H9 (cell line): Measurements from ENCODE around the gene MAJIN. TPM values are rescaled to one million over a fixed set of nuclear protein-coding genes. Genes with fewer than 3 reads are reported as not detected.
A peak's percentile ranks its signal among the peaks of the same experiment; 100 is the strongest.

Experiments
- DNase-seq: peaks from one replicate; pipeline ENCODE4 v3.0.0-alpha.2; 2017
- H2AFZ ChIP-seq: one replicate; pipeline ENCODE4 v1.6.1; 2013; ENCODE audit warnings: mild to moderate bottlenecking, low read length, control low read depth, moderate library complexity
- H2AK5ac ChIP-seq: 2 replicates; pipeline ENCODE4 v1.6.1; 2013; ENCODE audit warnings: low read length, control low read depth, mixed read lengths; ENCODE audit not compliant: insufficient read length
- H2BK120ac ChIP-seq: one replicate; pipeline ENCODE4 v1.6.1; 2013; ENCODE audit warnings: low read depth, mild to moderate bottlenecking, low read length, control low read depth, inconsistent platforms; ENCODE audit not compliant: poor library complexity, severe bottlenecking
- H2BK12ac ChIP-seq: 2 replicates; pipeline ENCODE4 v1.6.1; 2013; ENCODE audit warnings: low read length, control low read depth, mixed read lengths, low read depth; ENCODE audit not compliant: insufficient read length
- H2BK15ac ChIP-seq: 2 replicates; pipeline ENCODE4 v1.6.1; 2013; ENCODE audit warnings: low read depth, low read length, control low read depth
- H2BK20ac ChIP-seq: one replicate; pipeline ENCODE4 v1.6.1; 2013; ENCODE audit warnings: low read depth, mild to moderate bottlenecking, low read length, control low read depth, inconsistent platforms; ENCODE audit not compliant: poor library complexity, severe bottlenecking
- H2BK5ac ChIP-seq: 2 replicates; pipeline ENCODE4 v1.6.1; 2013; ENCODE audit warnings: low read length, control low read depth, mixed read lengths; ENCODE audit not compliant: insufficient read length
- H3K14ac ChIP-seq: 2 replicates; pipeline ENCODE4 v1.6.1; 2013; ENCODE audit warnings: low read length, control low read depth; ENCODE audit not compliant: insufficient read depth
- H3K18ac ChIP-seq: 2 replicates; pipeline ENCODE4 v1.6.1; 2013; ENCODE audit warnings: low read depth, mild to moderate bottlenecking, mixed read lengths, low read length, control low read depth; ENCODE audit not compliant: insufficient read length
- H3K23ac ChIP-seq: 2 replicates; pipeline ENCODE4 v1.6.1; 2013; ENCODE audit warnings: low read length, control low read depth, mixed read lengths, low read depth; ENCODE audit not compliant: insufficient read length
- H3K23me2 ChIP-seq: 2 replicates; pipeline ENCODE4 v1.6.1; 2013; ENCODE audit warnings: low read depth, mild to moderate bottlenecking, mixed read lengths, low read length, control low read depth; ENCODE audit not compliant: insufficient read length, poor library complexity, severe bottlenecking
- H3K27ac ChIP-seq: 2 replicates; pipeline ENCODE4 v1.5.1; 2013; ENCODE audit warnings: low read length, control low read depth, mixed read lengths, low read depth; ENCODE audit not compliant: insufficient read length
- H3K27me3 ChIP-seq: 2 replicates; pipeline ENCODE4 v1.6.1; 2013; ENCODE audit warnings: low read length, control low read depth, inconsistent platforms; ENCODE audit not compliant: insufficient read depth
- H3K4ac ChIP-seq: 2 replicates; pipeline ENCODE4 v1.6.1; 2013; ENCODE audit warnings: low read depth, mild to moderate bottlenecking, control low read depth, inconsistent platforms, low read length, moderate library complexity
- H3K4me1 ChIP-seq: 2 replicates; pipeline ENCODE4 v1.6.1; 2013; ENCODE audit warnings: low read length, control low read depth, inconsistent platforms; ENCODE audit not compliant: insufficient read depth
- H3K4me2 ChIP-seq: 2 replicates; pipeline ENCODE4 v1.6.1; 2013; ENCODE audit warnings: low read length, control low read depth, mixed read lengths; ENCODE audit not compliant: insufficient read length, insufficient read depth
- H3K56ac ChIP-seq: 2 replicates; pipeline ENCODE4 v1.6.1; 2013; ENCODE audit warnings: low read depth, mild to moderate bottlenecking, mixed read lengths, low read length, control low read depth; ENCODE audit not compliant: insufficient read length
- H3K79me1 ChIP-seq: 2 replicates; pipeline ENCODE4 v1.6.1; 2013; ENCODE audit warnings: low read depth, mild to moderate bottlenecking, moderate library complexity, low read length, control low read depth, inconsistent platforms; ENCODE audit not compliant: insufficient read depth, poor library complexity, severe bottlenecking
- H3K79me2 ChIP-seq: 2 replicates; pipeline ENCODE4 v1.6.1; 2013; ENCODE audit warnings: low read length, control low read depth, inconsistent platforms; ENCODE audit not compliant: insufficient read depth
- H3K9ac ChIP-seq: 2 replicates; pipeline ENCODE4 v1.6.1; 2013; ENCODE audit warnings: low read length, control low read depth, mixed read lengths; ENCODE audit not compliant: insufficient read length; ENCODE audit errors: extremely low read depth
- H3K9me3 ChIP-seq: one replicate; pipeline ENCODE4 v1.6.1; 2013; ENCODE audit warnings: low read depth, low read length, inconsistent platforms; ENCODE audit not compliant: control insufficient read depth
- H3T11ph ChIP-seq: one replicate; pipeline ENCODE4 v1.6.1; 2013; ENCODE audit warnings: mild to moderate bottlenecking, low read length, control low read depth, inconsistent platforms
- H4K20me1 ChIP-seq: one replicate; pipeline ENCODE4 v1.6.1; 2013; ENCODE audit not compliant: control insufficient read depth, insufficient read length, insufficient read depth
- H4K5ac ChIP-seq: 2 replicates; pipeline ENCODE4 v1.6.1; 2013; ENCODE audit warnings: low read depth, mild to moderate bottlenecking, mixed read lengths, low read length, control low read depth; ENCODE audit not compliant: insufficient read length
- H4K8ac ChIP-seq: replicated peaks from 2 replicates; pipeline ENCODE4 v1.6.1; 2013; ENCODE audit warnings: low read length, control low read depth, mixed read lengths, low read depth; ENCODE audit not compliant: insufficient read length
- H4K91ac ChIP-seq: 2 replicates; pipeline ENCODE4 v1.6.1; 2013; ENCODE audit warnings: low read depth, mild to moderate bottlenecking, moderate library complexity, mixed read lengths, low read length, control low read depth; ENCODE audit not compliant: insufficient read length
- H3K27ac Mint-ChIP-seq, 3 experiments: 2 replicates in 2 of 3; 3 replicates in 1 of 3; pipeline ENCODE4 v1.8.0; 2020 to 2021; ENCODE audit warnings: mixed read lengths in 3 of 3, mild to moderate bottlenecking in 1 of 3, moderate library complexity in 1 of 3
- H3K27me3 Mint-ChIP-seq: 2 replicates; pipeline ENCODE4 v1.8.0; 2021; ENCODE audit warnings: low read depth, mild to moderate bottlenecking, moderate library complexity, mixed read lengths
- H3K36me3 Mint-ChIP-seq, 3 experiments: 2 replicates in 2 of 3; 3 replicates in 1 of 3; pipeline ENCODE4 v1.8.0; 2020 to 2021; ENCODE audit warnings: low read depth in 3 of 3, mixed read lengths in 3 of 3; ENCODE audit not compliant: insufficient read depth in 1 of 3
- H3K4me1 Mint-ChIP-seq, 2 experiments: 2 replicates each; pipeline ENCODE4 v1.8.0; 2020; ENCODE audit warnings: mixed read lengths in 2 of 2
- H3K4me3 Mint-ChIP-seq, 2 experiments: 2 replicates in 1 of 2; 3 replicates in 1 of 2; pipeline ENCODE4 v1.8.0; 2020 to 2021; ENCODE audit warnings: mild to moderate bottlenecking in 2 of 2, mixed read lengths in 2 of 2, moderate library complexity in 1 of 2
- H3K9me3 Mint-ChIP-seq, 2 experiments: 2 replicates in 1 of 2; 3 replicates in 1 of 2; pipeline ENCODE4 v1.8.0; 2020; ENCODE audit warnings: mild to moderate bottlenecking in 2 of 2, mixed read lengths in 2 of 2, moderate library complexity in 1 of 2
- CTCF ChIP-seq: fragments of 200-600 bp; sonication (generic); conservative IDR thresholded peaks from 3 replicates; pipeline ENCODE4 v1.8.0; 2021; ENCODE audit warnings: antibody characterized with exemption, mild to moderate bottlenecking
- WGBS: extraction: QIAGEN DNeasy Blood & Tissue Kit; methylation state at CpG from one replicate; pipeline ENCODE4 v1.1.7; 2013; ENCODE audit warnings: missing lambda C conversion rate, low lambda C conversion rate, mixed read lengths; ENCODE audit not compliant: insufficient read length; ENCODE audit errors: extremely low coverage; 5-methylcytosine and 5-hydroxymethylcytosine counted together
- total RNA-seq: library from RNA; stranded (reverse); gene quantifications from 2 replicates; pipeline ENCODE4 v1.2.1, GENCODE V29; 2021

MAJIN gene
- total RNA-seq, 1 experiment from 2014 or later, result not detected

GRCh38 chr11:64891880-64892279 is 80.0 kb downstream of the MAJIN start:
- Histone ChIP-seq H3K79me1 (no peaks in the 10 kb centered on the region), H2BK15ac (no peak overlapping the region), H3K18ac (no peak overlapping the region), H3K4me2 (no peak overlapping the region), H2BK12ac (no peak overlapping the region), H3K9ac (no peak overlapping the region), H3K4ac (no peak overlapping the region), H3K14ac (no peak overlapping the region; the same call in 1 of the 2 replicates), H4K20me1 (peaks cover 2% of the 10 kb centered on the region), H3K23me2 (peaks cover 4% of the 10 kb centered on the region), H4K5ac (no peak overlapping the region), H3K9me3 (no peaks in the 10 kb centered on the region), H3K4me1 (no peaks in the 10 kb centered on the region; the same call in 1 of the 2 replicates), H4K91ac (no peak overlapping the region), H2AK5ac (no peak overlapping the region), H2BK5ac (no peak overlapping the region), H3K27me3 (no peaks in the 10 kb centered on the region), H2BK120ac (no peak overlapping the region), H2BK20ac (no peak overlapping the region), H3T11ph (no peak overlapping the region), H4K8ac (no peak overlapping the region), H2AFZ (no peak overlapping the region), H3K27ac (no peak overlapping the region), H3K79me2 (no peaks in the 10 kb centered on the region), H3K23ac (no peak overlapping the region), H3K56ac (no peak overlapping the region)
- peaks cover 0 to 6% (median 0%) of the 10 kb centered on the region in 3 experiments; a peak in 2 of 7 replicates for H3K36me3 Mint-ChIP-seq
- H3K4me3 Mint-ChIP-seq, result 0 out of 5 replicates have a peak overlapping the region, but pooled peaks of 1 of the 2 experiments have one; percentile 15
- H3K4me1 Mint-ChIP-seq, result peaks cover 12 to 26% of the 10 kb centered on the region in 2 experiments
- no peaks in the 10 kb centered on the region for H3K27me3 Mint-ChIP-seq
- TF ChIP-seq CTCF, result no peak
- H3K27ac Mint-ChIP-seq, result peak overlapping the region in 1 of 3 experiments; percentile 89; a peak in 2 of 7 replicates
- H3K9me3 Mint-ChIP-seq, result no peaks in the 10 kb centered on the region; a peak in 1 of 5 replicates
- DNase-seq, result no peak
- no CpG with 5 or more reads among the region's 5 CpGs for WGBS
